ENCODE measurements around the gene GNA14. TPM values are rescaled to one million over a fixed set of nuclear protein-coding genes. Genes with fewer than 3 reads are reported as not detected.
"Not testable (repeated sequence)": the region's sequence is repeated elsewhere in the genome, so short reads cannot be mapped to it uniquely, and the experiment has no call there.

The GNA14 gene
- total RNA-seq, 5 donors from 2014 or later (not counting 1 experiment from before 2014, with no cell fraction given): not detected

DNA sequence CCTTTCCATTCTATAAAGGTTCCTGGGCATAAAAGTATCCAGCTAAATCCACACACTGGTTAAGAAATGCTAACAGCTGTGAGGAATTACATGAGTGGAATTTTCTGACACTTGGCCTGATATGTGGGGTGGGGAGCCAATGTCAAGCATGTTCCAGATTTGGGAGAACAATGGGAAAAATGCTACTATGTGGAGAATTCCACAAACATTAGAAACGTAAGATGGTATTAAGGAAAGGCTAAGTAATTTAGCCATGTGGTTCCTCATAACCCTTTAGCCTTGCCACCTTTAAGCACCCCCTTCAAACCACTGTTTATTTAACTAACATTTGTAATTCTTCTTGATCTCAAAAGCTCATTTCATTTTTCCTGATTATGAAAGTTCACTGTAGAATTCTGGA is 149.2 kb downstream of the GNA14 start:
- Mint-ChIP-seq H3K4me3 (no peak overlapping the region), H3K36me3 (no peaks in the 10 kb centered on the region), H3K27me3 (peaks cover 0 to 4% of the 10 kb centered on the region in 2 donors), H3K27ac (no peak overlapping the region), H3K4me1 (no peaks in the 10 kb centered on the region), H3K9me3 (no peaks in the 10 kb centered on the region)
- Histone ChIP-seq H3K27ac (ENCODE audit: low read length) (no peak overlapping the region), H3K27me3 (replicated peaks in 1 of 2; ENCODE audit: control insufficient read depth in 2 of 2, extremely low read depth in 1 of 2, insufficient read depth in 2 of 2, low read length in 1 of 2) (peaks cover 0 to 5% of the 10 kb centered on the region in 2 experiments), H3K4me3 (ENCODE audit: control insufficient read depth in 1 of 2, extremely low read depth in 1 of 2, low read length in 1 of 2) (no peak overlapping the region), H3K9me3 (no peaks in the 10 kb centered on the region), H3K4me1 (ENCODE audit: control insufficient read depth in 1 of 2, extremely low read depth in 1 of 2, insufficient read depth in 2 of 2, low read length in 2 of 2) (no peaks in the 10 kb centered on the region), H3K36me3 (ENCODE audit: control insufficient read depth in 2 of 2, extremely low read depth in 1 of 2, insufficient read depth in 1 of 2, low read length in 1 of 2) (no peaks in the 10 kb centered on the region)
- ChIA-PET CTCF (interaction anchor here in 1 of 2 donors (0.7 to 1.4 kb wide), 2 partner anchors 37 to 42 kb away, joined by 4 read pairs; no protein-coding TSS in a partner anchor), POLR2A (interaction anchor here in 1 of 2 donors (0.7 kb wide), 1 partner anchor 1408 kb away, joined by 6 read pairs; no protein-coding TSS in a partner anchor)
- WGBS (ENCODE audit: insufficient coverage): no CpG with 5 or more reads among the region's 1 CpG
- ATAC-seq (replicated peaks in 1 of 4) (no peak), DNase-seq (no peak)

DNA sequence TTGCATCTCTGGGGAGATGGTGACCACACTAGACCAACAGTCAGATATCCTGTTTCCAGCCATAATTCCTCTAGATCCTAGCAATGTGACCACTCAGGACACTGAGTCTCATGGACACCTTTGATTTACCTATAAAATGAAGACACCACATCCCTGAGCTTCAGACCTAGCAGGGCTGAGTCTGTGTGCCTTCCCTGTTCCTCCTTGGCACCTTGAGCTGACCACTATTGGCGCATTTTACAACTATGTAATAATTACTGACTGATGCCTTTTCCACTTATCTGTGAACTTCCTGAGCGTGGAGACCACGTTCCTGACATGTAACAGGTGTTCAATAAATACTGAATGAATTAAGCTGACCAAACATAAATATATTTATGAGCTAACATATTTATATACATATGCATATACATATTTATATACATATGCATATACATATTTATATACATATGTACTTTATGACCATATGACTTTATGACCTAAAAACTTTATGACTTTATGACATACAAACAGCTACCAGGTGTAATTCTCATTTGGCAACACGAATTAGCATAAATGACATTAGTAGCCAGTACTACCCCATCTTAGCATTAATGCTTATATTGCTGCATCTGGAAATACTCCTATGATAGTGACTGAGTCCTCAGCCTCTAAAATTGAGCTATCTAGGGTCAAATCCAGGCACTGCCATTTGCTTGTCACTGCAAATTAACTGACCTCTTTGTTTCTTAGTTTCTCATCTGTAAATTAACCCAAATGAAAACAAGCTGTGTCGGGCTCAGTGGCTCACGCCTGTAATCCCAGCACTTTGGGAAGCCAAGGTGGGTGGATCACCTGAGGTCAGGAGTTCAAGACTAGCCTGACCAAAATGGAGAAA is 150.6 kb downstream of the GNA14 start:
- no peak overlapping the region for H3K4me3 Mint-ChIP-seq
- H3K9me3 ChIP-seq: no peaks in the 10 kb centered on the region
- no peaks in the 10 kb centered on the region for H3K4me1 Mint-ChIP-seq
- no peak overlapping the region for H3K4me3 ChIP-seq (ENCODE audit: control insufficient read depth in 1 of 2, extremely low read depth in 1 of 2, low read length in 1 of 2)
- no peaks in the 10 kb centered on the region for H3K4me1 ChIP-seq (ENCODE audit: control insufficient read depth in 1 of 2, extremely low read depth in 1 of 2, insufficient read depth in 2 of 2, low read length in 2 of 2)
- H3K9me3 Mint-ChIP-seq: no peaks in the 10 kb centered on the region
- ATAC-seq (replicated peaks in 1 of 4): no peak
- no peak for DNase-seq
- H3K27me3 ChIP-seq (replicated peaks in 1 of 2; ENCODE audit: control insufficient read depth in 2 of 2, extremely low read depth in 1 of 2, insufficient read depth in 2 of 2, low read length in 1 of 2): peaks cover 0 to 5% of the 10 kb centered on the region in 2 experiments
- H3K27ac ChIP-seq (ENCODE audit: low read length): no peak overlapping the region
- 93% methylated on average over 2 of the region's 6 CpGs for WGBS (ENCODE audit: insufficient coverage)
- no peaks in the 10 kb centered on the region for H3K36me3 Mint-ChIP-seq
- POLR2A ChIA-PET: no interaction called here
- CTCF ChIA-PET: interaction anchor here (0.6 to 1.4 kb wide), 3 partner anchors 40 to 74 kb away, joined by 4 to 9 read pairs (median 6); no protein-coding TSS in a partner anchor
- H3K27ac Mint-ChIP-seq: no peak overlapping the region
- no peaks in the 10 kb centered on the region for H3K36me3 ChIP-seq (ENCODE audit: control insufficient read depth in 2 of 2, extremely low read depth in 1 of 2, insufficient read depth in 1 of 2, low read length in 1 of 2)
- H3K27me3 Mint-ChIP-seq: peaks cover 0 to 4% of the 10 kb centered on the region in 2 donors

DNA sequence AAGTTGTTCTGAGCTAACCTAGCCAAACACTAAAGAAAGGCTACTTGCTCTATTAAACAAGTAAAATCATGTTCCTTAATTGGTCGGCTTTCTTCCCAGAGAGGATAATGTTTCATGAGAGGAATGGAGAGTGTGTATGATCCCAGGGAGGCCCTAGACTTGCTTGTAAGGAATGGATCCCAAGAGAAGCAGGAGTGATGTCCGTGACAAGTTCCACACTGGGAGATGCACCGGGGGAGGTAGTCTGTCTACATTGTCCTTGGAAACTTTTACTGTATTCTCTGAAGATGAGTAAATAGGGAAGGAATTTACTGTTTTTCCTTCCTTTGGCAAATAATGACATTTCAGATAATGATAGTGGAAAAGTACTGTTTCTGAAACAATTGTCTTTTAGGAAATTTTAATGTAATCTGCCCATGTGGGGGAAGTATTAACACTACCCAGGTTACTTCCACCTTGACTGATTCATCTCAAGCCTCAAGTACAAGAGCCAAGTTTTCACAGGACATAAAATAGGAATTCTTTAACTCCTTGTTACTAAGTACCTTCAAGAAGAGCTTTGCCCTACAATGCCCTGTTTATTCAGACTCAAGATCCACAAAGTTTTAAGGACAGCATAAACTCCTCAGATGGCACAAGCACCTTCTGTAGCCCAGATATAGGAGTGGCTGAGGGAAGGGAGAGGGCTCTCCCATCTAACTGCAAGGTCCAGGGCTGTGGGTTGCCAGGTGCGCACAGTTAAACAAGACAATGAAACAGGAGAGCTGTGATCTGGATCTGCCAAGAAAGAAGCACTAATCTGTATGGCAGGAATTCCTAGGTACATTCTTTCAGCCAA is 152.1 kb downstream of the GNA14 start:
- ChIA-PET POLR2A (no interaction called here), CTCF (no interaction called here)
- Mint-ChIP-seq H3K4me1 (no peaks in the 10 kb centered on the region), H3K4me3 (no peak overlapping the region), H3K36me3 (no peaks in the 10 kb centered on the region), H3K27me3 (peaks cover 0 to 4% of the 10 kb centered on the region in 2 donors), H3K9me3 (peaks cover 0 to 6% (median 0%) of the 10 kb centered on the region in 3 donors), H3K27ac (no peak overlapping the region)
- ATAC-seq (replicated peaks in 1 of 4): no peak
- Histone ChIP-seq H3K36me3 (ENCODE audit: control insufficient read depth in 2 of 2, extremely low read depth in 1 of 2, insufficient read depth in 1 of 2, low read length in 1 of 2) (no peaks in the 10 kb centered on the region), H3K27ac (ENCODE audit: low read length) (no peak overlapping the region), H3K4me3 (ENCODE audit: control insufficient read depth in 1 of 2, extremely low read depth in 1 of 2, low read length in 1 of 2) (no peak overlapping the region), H3K9me3 (no peaks in the 10 kb centered on the region), H3K27me3 (replicated peaks in 1 of 2; ENCODE audit: control insufficient read depth in 2 of 2, extremely low read depth in 1 of 2, insufficient read depth in 2 of 2, low read length in 1 of 2) (peaks cover 0 to 2% of the 10 kb centered on the region in 2 experiments), H3K4me1 (ENCODE audit: control insufficient read depth in 1 of 2, extremely low read depth in 1 of 2, insufficient read depth in 2 of 2, low read length in 2 of 2) (no peaks in the 10 kb centered on the region)
- WGBS (ENCODE audit: insufficient coverage): 91% methylated on average over 3 of the region's 4 CpGs
- no peak for DNase-seq

DNA sequence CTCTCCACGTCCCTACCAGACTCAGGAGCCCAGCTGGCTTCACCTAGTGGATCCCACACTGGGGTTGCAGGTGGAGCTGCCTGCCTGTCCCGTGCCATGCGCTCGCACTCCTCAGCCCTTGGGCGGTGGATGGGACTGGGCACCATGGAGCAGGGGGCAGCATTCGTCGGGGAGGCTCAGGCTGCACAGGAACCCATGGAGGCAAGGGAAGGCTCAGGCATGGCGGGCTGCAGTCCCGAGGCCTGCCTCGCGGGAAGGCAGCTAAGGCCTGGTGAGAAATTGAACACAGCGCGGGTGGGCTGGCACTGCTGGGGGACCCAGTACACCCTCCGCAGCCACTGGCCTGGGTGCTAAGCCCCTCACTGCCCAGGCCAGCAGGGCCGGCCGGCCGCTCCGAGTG is 157.8 kb downstream of the GNA14 start:
- CTCF ChIA-PET; DNase-seq; H3K27ac ChIP-seq (ENCODE audit: low read length); H3K4me3 Mint-ChIP-seq; H3K36me3 Mint-ChIP-seq; H3K27ac Mint-ChIP-seq; ATAC-seq (replicated peaks in 1 of 4); POLR2A ChIA-PET; H3K4me1 ChIP-seq (ENCODE audit: control insufficient read depth in 1 of 2, extremely low read depth in 1 of 2, insufficient read depth in 2 of 2, low read length in 2 of 2); H3K27me3 ChIP-seq (replicated peaks in 1 of 2; ENCODE audit: control insufficient read depth in 2 of 2, extremely low read depth in 1 of 2, insufficient read depth in 2 of 2, low read length in 1 of 2); H3K9me3 ChIP-seq; H3K36me3 ChIP-seq (ENCODE audit: control insufficient read depth in 2 of 2, extremely low read depth in 1 of 2, insufficient read depth in 1 of 2, low read length in 1 of 2); H3K4me3 ChIP-seq (ENCODE audit: control insufficient read depth in 1 of 2, extremely low read depth in 1 of 2, low read length in 1 of 2): not testable (repeated sequence)
- Mint-ChIP-seq H3K27me3 (peaks cover 2 to 12% of the 10 kb centered on the region in 2 donors), H3K9me3 (peaks cover 2 to 17% (median 6%) of the 10 kb centered on the region in 3 donors), H3K4me1 (peaks cover 11 to 14% (median 12%) of the 10 kb centered on the region in 3 donors)
- 94% methylated on average over 16 of the region's 18 CpGs for WGBS (ENCODE audit: insufficient coverage)

DNA sequence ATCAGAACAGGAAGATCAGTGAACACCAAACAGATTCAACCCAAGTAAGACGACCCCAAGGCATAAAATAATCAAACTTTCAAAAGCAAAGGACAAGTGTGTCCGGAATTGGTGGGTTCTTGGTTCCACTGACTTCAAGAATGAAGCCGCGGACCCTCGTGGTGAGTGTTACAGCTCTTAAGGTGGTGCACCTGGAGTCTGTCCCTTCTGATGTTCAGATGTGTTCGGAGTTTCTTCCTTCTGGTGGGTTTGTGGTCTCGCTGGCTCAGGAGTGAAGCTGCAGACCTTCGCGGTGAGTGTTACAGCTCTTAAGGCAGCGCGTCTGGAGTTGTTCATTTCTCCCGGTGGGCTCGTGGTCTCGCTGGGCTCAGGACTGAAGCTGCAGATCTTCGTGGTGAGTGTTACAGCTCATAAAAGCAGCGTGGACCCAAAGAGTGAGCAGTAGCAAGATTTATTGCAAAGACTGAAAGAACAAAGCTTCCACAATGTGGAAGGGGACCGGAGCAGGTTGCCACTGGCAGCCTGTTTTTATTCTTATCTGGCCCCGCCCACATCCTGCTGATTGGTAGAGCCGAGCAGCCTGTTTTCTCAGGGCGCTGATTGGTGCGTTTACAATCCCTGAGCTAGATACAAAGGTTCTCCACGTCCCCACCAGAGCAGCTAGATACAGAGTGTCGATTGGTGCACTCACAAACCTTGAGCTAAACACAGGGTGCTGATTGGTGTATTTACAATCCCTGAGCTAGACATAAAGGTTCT is 158.5 kb downstream of the GNA14 start:
- not testable (repeated sequence) for ATAC-seq (replicated peaks in 1 of 4)

More for the DNA sequence above, 158.5 kb downstream of the GNA14 start:
- POLR2A ChIA-PET; H3K27me3 ChIP-seq (replicated peaks in 1 of 2; ENCODE audit: control insufficient read depth in 2 of 2, extremely low read depth in 1 of 2, insufficient read depth in 2 of 2, low read length in 1 of 2); H3K4me1 ChIP-seq (ENCODE audit: control insufficient read depth in 1 of 2, extremely low read depth in 1 of 2, insufficient read depth in 2 of 2, low read length in 2 of 2); H3K36me3 ChIP-seq (ENCODE audit: control insufficient read depth in 2 of 2, extremely low read depth in 1 of 2, insufficient read depth in 1 of 2, low read length in 1 of 2); H3K4me3 ChIP-seq (ENCODE audit: control insufficient read depth in 1 of 2, extremely low read depth in 1 of 2, low read length in 1 of 2); H3K9me3 ChIP-seq; H3K27ac ChIP-seq (ENCODE audit: low read length); H3K36me3 Mint-ChIP-seq: not testable (repeated sequence)
- CTCF ChIA-PET: interaction anchor here in 1 of 2 donors (0.7 kb wide), 1 partner anchor 322 kb away, joined by 3 read pairs; no protein-coding TSS in a partner anchor
- H3K9me3 Mint-ChIP-seq: peaks cover 2 to 17% (median 6%) of the 10 kb centered on the region in 3 donors
- 38% methylated on average over 3 of the region's 23 CpGs for WGBS (ENCODE audit: insufficient coverage)
- DNase-seq: peak in 1 of 35 experiments; percentile 3
- peaks cover 3 to 12% of the 10 kb centered on the region in 2 donors for H3K27me3 Mint-ChIP-seq
- peak overlapping the region; percentile 59 to 74 (median 66) for H3K4me3 Mint-ChIP-seq
- H3K27ac Mint-ChIP-seq: peak overlapping the region in 1 of 2 donors; percentile 35
- peaks cover 11 to 14% (median 12%) of the 10 kb centered on the region in 3 donors for H3K4me1 Mint-ChIP-seq
